Activated CD4-positive, alpha-beta T cell treated with anti-CD3 and anti-CD28 coated beads, Interleukin-2, amount 50 U/mL, for 16 hours (primary cell): ENCODE measurements around the gene TMEM196.
"Not testable (repeated sequence)": the region's sequence is repeated elsewhere in the genome, so short reads cannot be mapped to it uniquely, and the experiment has no call there.

ENCODE experiments used
- DNase-seq: peaks from one replicate; pipeline ENCODE4 v3.0.0-alpha.2; 2020

TMEM196 gene

GRCh38 chr7:19705663-19706062 is 67.8 kb downstream of the TMEM196 start:
- no peak for DNase-seq

- no peak for DNase-seq
Measured at GRCh38 chr7:19701471-19701870, 71.9 kb downstream of the TMEM196 start.

DNA sequence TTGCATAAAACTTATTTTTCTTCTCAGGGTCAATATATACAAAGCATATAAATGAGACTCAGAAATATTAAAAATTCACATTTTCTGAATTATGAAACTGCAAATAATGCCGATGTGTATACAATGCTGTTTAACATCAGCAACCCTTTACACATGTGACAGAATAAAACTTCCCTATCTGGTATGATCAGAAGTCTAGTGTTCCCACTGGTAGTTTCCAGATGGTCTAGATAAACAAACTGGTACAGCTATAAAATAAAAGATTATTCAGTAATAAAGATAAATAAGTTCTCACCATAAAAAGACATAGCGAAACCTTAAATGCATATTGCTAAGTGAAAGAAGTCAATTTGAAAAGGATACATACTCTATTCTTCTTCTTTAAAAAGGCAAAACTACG is 72.5 kb downstream of the TMEM196 start:
- DNase-seq = no peak

GRCh38 chr7:19698331-19698730 is 75.1 kb downstream of the TMEM196 start:
- DNase-seq = no peak

DNA sequence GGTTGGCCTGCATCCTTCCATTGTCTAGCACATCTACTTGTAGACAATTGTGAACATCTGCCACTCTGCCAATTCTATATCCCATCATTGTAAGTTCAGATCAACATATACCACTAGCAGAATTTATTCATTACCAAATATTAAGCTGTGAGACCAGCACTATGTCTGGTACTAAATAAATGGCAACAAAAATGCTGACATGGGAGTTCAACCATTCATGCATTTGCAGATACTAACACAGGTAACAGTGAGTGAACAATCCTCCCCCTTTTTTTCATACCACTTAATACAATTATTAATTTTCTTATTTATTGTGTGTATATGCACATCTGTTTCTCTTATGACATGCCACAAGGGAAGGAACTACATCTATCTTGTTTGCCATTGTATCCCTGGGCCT is 76.5 kb downstream of the TMEM196 start:
- no peak for DNase-seq

- DNase-seq = no peak
Measured at GRCh38 chr7:19692111-19692828, 81.1 kb downstream of the TMEM196 start.

DNA sequence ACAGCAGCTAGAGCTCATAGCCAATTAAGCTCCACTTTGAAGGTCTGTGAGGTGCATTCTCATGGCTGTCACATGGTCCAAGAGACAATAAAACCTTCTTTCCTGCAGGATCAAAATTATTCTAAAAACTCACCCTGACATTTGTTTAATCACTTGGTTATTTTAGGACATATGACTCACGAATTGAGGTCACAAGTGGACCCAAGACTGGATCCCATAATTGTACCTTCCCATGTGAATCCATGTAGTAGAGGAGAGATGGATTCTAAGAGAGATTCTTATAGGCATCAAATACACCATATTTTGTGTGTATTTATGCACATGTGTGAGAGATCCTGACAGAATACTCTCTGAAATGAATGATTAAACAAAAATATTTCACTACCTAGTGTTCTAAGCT is 82.7 kb downstream of the TMEM196 start:
- no peak for DNase-seq

DNA sequence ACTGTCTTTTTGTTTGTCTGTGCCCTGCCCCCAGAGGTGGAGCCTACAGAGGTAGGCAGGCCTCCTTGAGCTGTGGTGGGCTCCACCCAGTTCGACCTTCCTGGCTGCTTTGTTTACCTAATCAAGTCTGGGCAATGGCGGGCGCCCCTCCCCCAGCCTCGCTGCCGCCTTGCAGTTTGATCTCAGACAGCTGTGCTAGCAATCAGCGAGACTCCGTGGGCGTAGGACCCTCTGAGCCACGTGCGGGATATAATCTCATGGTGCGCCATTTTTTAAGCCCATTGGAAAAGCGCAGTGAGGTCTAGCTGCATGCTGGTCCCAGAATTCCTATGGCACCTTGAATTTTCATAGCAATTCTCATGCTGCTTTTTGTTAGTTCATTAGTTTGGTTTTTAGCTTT is 84.3 kb downstream of the TMEM196 start:
- DNase-seq = not testable (repeated sequence)

GRCh38 chr7:19681596-19681995 is 91.8 kb downstream of the TMEM196 start:
- no peak for DNase-seq

- DNase-seq = peak; percentile 37
Measured at GRCh38 chr7:19677180-19677579, 96.2 kb downstream of the TMEM196 start.

- DNase-seq = no peak
Measured at GRCh38 chr7:19675816-19676215, 97.6 kb downstream of the TMEM196 start.

GRCh38 chr7:19674266-19674960 is 99.0 kb downstream of the TMEM196 start:
- DNase-seq = no peak

- DNase-seq = no peak
Measured at GRCh38 chr7:19670806-19671205, 102.6 kb downstream of the TMEM196 start.
